GM13977 (cell line): ENCODE data around the gene PTK6.

Experiments
- DNase-seq: peaks from one replicate; pipeline ENCODE4 v3.0.0; 2012; ENCODE audit warnings: low spot score
- CTCF ChIP-seq: IDR thresholded peaks from 2 replicates; pipeline ENCODE4 v1.5.1; 2012; ENCODE audit warnings: mild to moderate bottlenecking, control low read depth; ENCODE audit not compliant: insufficient read depth; ENCODE audit errors: extremely low read depth, missing control alignments
- in situ Hi-C: fragments of 300-500 bp; cut with MboI; formaldehyde crosslinking; loops from one replicate; pipeline ENCODE4 v1.12.0; 2022; ENCODE audit warnings: low sequenced_read_pairs, low pct_unique_long_range_greater_than_20kb, mixed read lengths, inconsistent platforms; ENCODE audit not compliant: unreplicated experiment

The PTK6 gene

GRCh38 chr20:63531686-63532448 lies 5.3 kb downstream of the PTK6 start:
- in situ Hi-C loops: no loop called here
- no peak for TF ChIP-seq CTCF
- no peak for DNase-seq

- in situ Hi-C loops: no loop called here
- TF ChIP-seq CTCF: no peak
- no peak for DNase-seq
These were observed 6.4 kb downstream of the PTK6 start for GRCh38 chr20:63530788-63531160.

- no peak for TF ChIP-seq CTCF
- no peak for DNase-seq
- in situ Hi-C loops: no loop called here
These were observed 7.1 kb downstream of the PTK6 start for GRCh38 chr20:63529861-63530787.

- no peak for DNase-seq
- TF ChIP-seq CTCF: no peak
- in situ Hi-C loops: no loop called here
These were observed 7.9 kb downstream of the PTK6 start for GRCh38 chr20:63529180-63529860.

- in situ Hi-C loops: no loop called here
- no peak for TF ChIP-seq CTCF
- DNase-seq: no peak
These were observed 10.0 kb downstream of the PTK6 start for GRCh38 chr20:63527184-63527583.

- in situ Hi-C loops: no loop called here
- TF ChIP-seq CTCF: no peak
- no peak for DNase-seq
These were observed 11.2 kb downstream of the PTK6 start for GRCh38 chr20:63525971-63526370.
